ENCODE data around the gene CNTN4. TPM values are rescaled to one million over a fixed set of nuclear protein-coding genes. Genes with fewer than 3 reads are reported as not detected.

Gene CNTN4
- total RNA-seq, 1 experiment from 2014 or later, result 1.6 TPM

DNA sequence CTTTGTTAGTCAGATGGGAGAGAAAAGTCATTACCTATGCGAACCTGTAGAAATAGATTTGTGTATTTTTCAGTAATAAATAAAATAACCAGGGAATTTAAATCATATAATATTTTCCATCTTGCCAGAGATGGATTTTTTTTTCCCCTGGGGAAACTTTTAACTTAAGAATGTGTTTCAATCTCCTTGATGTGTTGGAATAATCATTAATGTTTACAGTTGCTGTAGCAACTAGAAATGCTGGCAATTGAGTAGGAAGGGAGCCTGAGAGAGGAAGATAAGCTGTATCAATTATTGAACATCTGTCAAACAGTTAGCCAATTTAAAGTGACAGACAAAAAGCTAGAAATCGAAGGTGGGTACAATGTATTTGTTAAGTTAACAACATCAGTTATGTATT is 752.0 kb downstream of the CNTN4 start:
- H3K4me1 Mint-ChIP-seq, result 0 out of 4 replicates have a peak, but pooled peaks cover 0 to 2% of the 10 kb centered on the region in 2 experiments
- TF ChIP-seq, protein P1, sequence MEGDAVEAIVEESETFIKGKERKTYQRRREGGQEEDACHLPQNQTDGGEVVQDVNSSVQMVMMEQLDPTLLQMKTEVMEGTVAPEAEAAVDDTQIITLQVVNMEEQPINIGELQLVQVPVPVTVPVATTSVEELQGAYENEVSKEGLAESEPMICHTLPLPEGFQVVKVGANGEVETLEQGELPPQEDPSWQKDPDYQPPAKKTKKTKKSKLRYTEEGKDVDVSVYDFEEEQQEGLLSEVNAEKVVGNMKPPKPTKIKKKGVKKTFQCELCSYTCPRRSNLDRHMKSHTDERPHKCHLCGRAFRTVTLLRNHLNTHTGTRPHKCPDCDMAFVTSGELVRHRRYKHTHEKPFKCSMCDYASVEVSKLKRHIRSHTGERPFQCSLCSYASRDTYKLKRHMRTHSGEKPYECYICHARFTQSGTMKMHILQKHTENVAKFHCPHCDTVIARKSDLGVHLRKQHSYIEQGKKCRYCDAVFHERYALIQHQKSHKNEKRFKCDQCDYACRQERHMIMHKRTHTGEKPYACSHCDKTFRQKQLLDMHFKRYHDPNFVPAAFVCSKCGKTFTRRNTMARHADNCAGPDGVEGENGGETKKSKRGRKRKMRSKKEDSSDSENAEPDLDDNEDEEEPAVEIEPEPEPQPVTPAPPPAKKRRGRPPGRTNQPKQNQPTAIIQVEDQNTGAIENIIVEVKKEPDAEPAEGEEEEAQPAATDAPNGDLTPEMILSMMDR (conservative IDR thresholded peaks at IDR 0.05), result no peak

More for the DNA sequence above, 752.0 kb downstream of the CNTN4 start:
- Histone ChIP-seq H3K23ac (ENCODE audit: insufficient read length, low read depth, low read length) (no peak overlapping the region), H3K79me2 (ENCODE audit: insufficient read depth, low read length) (no peaks in the 10 kb centered on the region), H3K56ac (ENCODE audit: insufficient read length, low read depth, low read length) (no peak overlapping the region), H3K4me2 (ENCODE audit: insufficient read depth, insufficient read length, low read length) (no peak overlapping the region), H4K91ac (ENCODE audit: insufficient read length, low read depth, low read length) (no peak overlapping the region), H3K9ac (ENCODE audit: extremely low read depth, insufficient read length, low read length) (no peak overlapping the region), H2BK5ac (ENCODE audit: insufficient read length, low read length) (no peak overlapping the region), H2BK120ac (ENCODE audit: low read depth, low read length, poor library complexity, severe bottlenecking) (no peak overlapping the region), H3T11ph (ENCODE audit: low read length) (no peak overlapping the region), H2BK12ac (ENCODE audit: insufficient read length, low read depth, low read length) (no peak overlapping the region), H2BK20ac (ENCODE audit: low read depth, low read length, poor library complexity, severe bottlenecking) (no peak overlapping the region), H4K20me1 (ENCODE audit: control insufficient read depth, insufficient read depth, insufficient read length) (no peaks in the 10 kb centered on the region), H3K4me1 (ENCODE audit: insufficient read depth, low read length) (no peaks in the 10 kb centered on the region), H4K8ac (replicated peaks; ENCODE audit: insufficient read length, low read depth, low read length) (no peak overlapping the region), H3K18ac (ENCODE audit: insufficient read length, low read depth, low read length) (no peak overlapping the region), H2BK15ac (ENCODE audit: low read depth, low read length) (no peak overlapping the region), H3K14ac (ENCODE audit: insufficient read depth, low read length) (no peak overlapping the region), H3K23me2 (ENCODE audit: insufficient read length, low read depth, low read length, poor library complexity, severe bottlenecking) (no peaks in the 10 kb centered on the region), H4K5ac (ENCODE audit: insufficient read length, low read depth, low read length) (no peak overlapping the region), H2AFZ (ENCODE audit: low read length) (no peak overlapping the region), H3K27ac (ENCODE audit: insufficient read length, low read depth, low read length) (no peak overlapping the region), H3K9me3 (ENCODE audit: control insufficient read depth, low read depth, low read length) (no peaks in the 10 kb centered on the region), H2AK5ac (ENCODE audit: insufficient read length, low read length) (no peak overlapping the region), H3K79me1 (ENCODE audit: insufficient read depth, low read depth, low read length, poor library complexity, severe bottlenecking) (no peaks in the 10 kb centered on the region), H3K27me3 (ENCODE audit: insufficient read depth, low read length) (no peaks in the 10 kb centered on the region), H3K4ac (ENCODE audit: low read depth, low read length) (no peak overlapping the region)
- Mint-ChIP-seq H3K4me3 (no peak overlapping the region), H3K36me3 (ENCODE audit: insufficient read depth in 1 of 3, low read depth in 3 of 3) (no peaks in the 10 kb centered on the region), H3K27me3 (ENCODE audit: low read depth) (no peaks in the 10 kb centered on the region), H3K9me3 (no peaks in the 10 kb centered on the region), H3K27ac (no peak overlapping the region)
- no CpG with 5 or more reads among the region's 2 CpGs for WGBS (ENCODE audit: extremely low coverage, insufficient read length, low lambda C conversion rate)
- no peak for DNase-seq

Data from H9 (cell line).